HG03280 (cell line): ENCODE data around the gene PC.
"Not testable (repeated sequence)": the region's sequence is repeated elsewhere in the genome, so short reads cannot be mapped to it uniquely, and the experiment has no call there.

Experiments
- ATAC-seq: cut with Tn5 transposase; IDR thresholded peaks from one replicate; pipeline ENCODE4 v1.9.1; 2021; ENCODE audit warnings: mild to moderate bottlenecking, moderate library complexity; ENCODE audit not compliant: unreplicated experiment

Gene PC

DNA sequence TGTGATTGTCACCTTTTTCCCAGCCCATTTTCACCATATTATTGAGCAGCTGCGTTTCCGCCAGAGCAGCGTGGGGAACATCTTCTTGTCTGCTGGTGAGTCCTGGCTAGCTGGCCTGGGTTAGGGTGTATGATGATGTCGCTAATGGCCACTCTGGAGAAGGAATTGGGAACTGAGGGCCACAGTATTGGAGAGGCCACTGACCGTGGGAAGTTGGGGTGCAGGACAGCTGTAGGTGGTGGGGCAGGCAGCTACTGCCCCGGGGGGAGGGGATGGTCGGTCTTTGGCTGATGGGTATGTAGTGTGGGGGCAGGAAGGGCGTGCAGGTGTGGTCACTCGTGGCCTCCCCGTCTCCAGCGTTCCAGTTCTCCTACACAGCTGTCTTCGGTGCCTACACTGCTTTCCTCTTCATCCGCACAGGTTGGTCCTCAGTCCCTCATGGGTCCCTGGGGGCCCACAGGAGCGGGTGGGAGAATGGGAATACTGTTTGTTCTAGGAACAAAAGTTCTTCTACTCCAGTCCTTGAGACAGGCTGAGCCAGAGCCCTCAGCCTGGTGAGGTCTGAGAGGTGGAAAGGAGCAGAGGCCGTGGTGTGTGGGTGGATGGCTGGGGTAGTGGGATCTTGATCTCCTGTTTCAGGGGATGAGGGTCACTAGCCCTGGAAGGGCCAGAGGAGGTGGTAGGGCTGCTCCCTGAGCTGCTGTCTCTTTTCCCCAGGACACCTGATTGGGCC is 112.9 kb downstream of the PC start:
- no peak for ATAC-seq

DNA sequence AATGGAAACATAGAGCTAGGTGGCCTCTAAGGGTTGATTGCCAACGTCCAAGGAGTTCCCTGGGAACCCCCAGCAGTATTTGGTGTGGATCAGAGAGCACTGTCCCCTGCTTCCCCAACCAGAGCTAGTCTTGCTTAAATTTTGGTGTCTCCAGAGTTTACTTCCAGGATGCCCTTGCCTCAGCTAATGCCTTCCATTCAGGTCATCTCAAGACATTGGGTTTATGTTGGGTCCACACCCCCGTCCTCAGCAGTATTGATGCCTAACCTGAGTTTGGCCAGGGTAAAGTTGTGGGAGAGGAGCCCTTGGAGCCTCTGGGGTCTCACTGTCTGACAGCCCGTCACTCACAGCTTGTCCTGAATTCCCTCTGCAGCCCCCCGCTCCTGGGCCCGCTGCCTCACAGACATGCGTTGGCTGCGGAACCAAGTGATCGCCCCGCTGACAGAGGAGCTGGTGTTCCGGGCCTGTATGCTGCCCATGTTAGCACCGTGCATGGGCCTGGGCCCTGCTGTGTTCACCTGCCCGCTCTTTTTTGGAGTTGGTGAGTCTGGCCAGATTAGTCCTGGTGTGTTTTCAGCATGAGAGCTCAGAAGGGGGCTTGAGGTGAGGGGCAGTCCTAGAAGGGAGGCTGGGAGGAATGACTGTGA is 113.6 kb downstream of the PC start:
- no peak for ATAC-seq

DNA sequence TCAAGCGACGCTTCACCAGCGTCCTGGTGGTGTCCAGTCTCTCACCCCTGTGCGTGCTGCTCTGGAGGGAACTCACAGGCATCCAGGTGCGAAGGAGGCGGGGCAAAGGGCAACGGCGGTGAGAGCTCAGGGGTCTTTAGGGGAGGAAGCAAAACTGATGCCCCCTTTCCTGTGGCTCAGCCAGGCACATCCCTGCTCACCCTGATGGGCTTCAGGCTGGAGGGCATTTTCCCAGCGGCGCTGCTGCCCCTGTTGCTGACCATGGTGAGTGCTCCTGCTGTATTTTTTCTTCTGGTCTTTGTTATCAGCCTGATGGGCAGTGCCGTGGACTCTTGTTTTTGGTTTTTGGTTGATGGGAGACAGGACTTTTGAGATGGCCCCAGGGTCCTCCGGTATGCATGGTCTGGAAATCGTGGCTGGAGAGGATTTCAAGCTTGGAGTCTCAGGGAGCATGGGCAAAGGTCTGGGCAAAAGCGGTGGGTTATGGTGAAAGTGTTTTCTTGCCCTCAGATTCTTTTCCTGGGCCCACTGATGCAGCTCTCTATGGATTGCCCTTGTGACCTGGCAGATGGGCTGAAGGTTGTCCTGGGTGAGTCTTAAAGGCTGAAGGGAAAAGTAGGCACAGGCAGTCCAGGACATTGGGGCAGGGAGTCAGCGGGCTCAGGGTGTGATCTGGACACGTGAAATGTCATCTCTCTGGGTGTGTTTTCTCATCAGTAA is 114.2 kb downstream of the PC start:
- ATAC-seq: no peak

- peak; percentile 88 for ATAC-seq
Observed at GRCh38 chr11:66842896-66843775, 115.0 kb downstream of the PC start, which contains the start of gene RCE1. TSS of gene RCE1 (plus strand) at chr11:66843441. CDS start at chr11:66843456, 15 bp downstream.

DNA sequence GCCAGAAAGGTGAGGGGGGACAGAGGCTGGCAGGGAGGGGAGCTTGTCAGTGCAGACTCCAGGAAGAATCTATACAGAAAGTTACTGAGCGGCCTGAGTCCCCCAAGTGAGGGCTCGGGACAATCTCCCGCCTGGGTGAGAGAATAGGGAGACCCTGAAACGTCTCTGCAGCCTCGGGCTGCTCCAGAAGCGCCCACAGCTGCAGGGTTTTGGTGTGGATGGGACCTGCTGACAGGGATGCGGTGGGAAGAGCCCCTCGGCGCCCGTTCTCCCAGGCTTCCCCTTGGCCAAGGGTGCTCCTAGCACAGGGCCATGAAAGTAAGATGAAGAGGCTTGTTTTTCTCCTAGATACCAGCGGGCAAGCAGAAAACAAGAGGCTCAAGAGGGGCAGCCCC is 115.7 kb downstream of the PC start:
- ATAC-seq: no peak

DNA sequence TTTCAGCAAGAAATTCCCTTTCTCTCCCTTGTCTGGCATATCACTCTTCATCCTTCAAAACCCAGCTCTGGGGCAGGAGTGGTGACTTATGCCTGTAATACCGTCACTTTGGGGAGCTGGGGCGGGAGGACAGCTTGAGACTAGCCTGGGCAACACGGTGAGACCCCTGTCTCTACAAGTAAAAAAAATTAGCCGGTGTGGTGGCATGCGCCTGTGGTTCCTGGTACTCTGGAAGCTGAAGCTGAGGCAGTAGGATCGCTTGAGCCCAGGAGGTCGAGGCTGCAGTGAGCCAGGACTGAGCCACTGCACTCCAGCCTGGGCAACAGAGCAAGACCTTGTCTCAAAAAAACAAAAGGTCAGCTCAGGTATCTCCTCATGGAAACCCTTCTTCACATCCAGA is 116.3 kb downstream of the PC start:
- ATAC-seq: no peak

DNA sequence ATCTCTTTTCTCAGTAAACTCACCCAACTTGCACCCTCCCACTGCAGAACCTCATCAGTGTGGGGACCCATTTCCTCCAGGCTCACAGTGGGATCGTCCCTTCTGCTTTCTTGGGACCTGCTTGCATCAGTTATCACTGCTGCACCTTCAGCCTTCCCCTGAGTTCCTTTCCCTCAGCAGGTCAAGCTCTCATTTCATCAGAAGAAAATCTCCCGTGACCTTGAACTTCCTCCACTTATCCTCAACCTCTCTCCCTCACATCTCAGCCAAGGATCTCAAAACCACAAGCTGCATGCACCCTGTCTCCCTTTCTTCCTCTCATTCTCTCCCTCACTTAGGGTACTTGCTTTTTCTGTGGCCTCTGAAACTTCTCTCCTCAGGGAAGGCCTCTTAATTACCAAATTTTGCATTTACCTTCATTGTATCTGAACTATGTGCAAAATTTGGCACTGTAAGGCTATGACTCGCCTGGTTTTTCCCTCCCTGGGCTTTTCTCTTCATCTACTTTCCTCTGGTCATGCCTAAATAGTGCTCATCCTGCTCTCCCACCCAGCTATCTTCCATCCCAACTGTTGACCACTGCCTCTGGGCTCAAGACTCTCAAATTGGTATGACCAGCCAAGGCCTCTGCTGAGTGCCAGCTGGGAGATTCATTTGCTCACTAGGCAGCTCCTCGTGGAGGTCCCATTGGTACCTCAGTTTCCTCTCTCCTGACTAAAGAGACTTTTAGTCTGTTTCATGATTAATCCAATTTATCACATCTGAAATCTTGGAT is 117.7 kb downstream of the PC start:
- ATAC-seq: no peak

DNA sequence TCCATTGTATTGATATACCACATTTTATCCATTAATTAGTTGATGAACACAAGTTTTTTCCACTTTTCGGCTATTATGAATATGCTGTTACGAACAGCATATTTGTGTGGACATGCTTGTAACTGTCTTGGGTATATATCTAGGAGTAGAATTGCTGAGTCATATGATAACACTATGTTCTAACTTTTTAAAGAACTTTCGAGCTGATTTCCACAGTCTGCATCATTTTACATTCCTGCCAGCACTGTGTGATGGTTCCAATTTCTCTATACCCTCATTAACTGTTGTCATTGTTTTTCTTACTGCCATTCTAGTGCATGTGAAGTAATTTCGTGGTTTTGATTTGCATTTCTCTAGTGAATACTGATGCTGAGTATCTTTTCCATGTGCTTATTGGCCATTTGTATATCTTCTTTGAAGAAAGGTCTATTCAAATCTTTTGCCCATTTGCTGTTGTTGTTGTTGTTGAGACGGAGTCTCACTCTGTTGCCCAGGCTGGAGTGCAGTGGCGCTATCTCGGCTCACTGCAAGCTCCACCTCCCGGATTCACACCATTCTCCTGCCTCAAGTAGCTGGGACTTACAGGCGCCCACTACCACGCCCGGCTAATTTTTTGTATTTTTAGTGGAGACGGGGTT is 122.3 kb downstream of the PC start:
- no peak for ATAC-seq

DNA sequence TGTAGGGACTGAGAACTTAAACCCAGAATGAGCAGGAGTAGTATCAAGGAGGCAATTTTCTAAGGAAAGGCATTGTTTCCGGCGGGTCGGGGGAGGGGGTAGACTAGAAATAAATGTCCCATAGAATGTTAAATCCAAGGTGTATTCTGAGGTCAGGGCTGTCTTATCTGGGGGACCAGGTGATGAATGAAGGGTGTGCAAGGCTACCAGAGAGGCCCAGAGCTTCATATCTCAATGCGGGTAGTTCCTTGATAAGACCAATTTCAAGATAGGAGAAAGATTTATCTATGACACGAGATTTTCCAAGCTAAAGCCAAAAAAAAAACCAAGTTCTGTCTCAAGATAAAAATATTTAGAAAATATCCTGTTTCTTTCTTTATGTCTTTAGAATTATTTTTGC is 123.2 kb downstream of the PC start:
- no peak for ATAC-seq

- no peak for ATAC-seq
Observed at GRCh38 chr11:66834539-66834845, 123.7 kb downstream of the PC start.

- not testable (repeated sequence) for ATAC-seq
Observed at GRCh38 chr11:66824573-66824972, 133.6 kb downstream of the PC start.

DNA sequence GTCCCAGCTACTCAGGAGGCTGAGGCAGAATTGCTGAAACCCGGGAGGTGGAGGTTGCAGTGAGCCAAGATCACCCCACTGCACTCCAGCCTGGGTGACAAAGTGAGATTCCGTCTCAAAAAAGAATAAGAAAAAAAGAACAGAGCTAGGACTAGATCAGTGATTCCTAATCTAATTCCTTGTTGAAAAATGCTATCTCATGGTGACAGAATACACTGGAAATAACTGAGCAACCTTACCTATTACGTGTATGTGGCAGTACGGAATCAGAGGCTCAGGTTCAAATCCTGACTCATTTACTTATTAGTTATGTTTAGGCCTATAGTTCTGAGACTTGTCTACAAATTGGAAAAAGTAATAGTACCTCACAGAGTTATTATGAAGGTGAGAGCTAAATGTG is 134.5 kb downstream of the PC start:
- ATAC-seq: no peak

- no peak for ATAC-seq
Observed at GRCh38 chr11:66820901-66821300, 137.3 kb downstream of the PC start.

DNA sequence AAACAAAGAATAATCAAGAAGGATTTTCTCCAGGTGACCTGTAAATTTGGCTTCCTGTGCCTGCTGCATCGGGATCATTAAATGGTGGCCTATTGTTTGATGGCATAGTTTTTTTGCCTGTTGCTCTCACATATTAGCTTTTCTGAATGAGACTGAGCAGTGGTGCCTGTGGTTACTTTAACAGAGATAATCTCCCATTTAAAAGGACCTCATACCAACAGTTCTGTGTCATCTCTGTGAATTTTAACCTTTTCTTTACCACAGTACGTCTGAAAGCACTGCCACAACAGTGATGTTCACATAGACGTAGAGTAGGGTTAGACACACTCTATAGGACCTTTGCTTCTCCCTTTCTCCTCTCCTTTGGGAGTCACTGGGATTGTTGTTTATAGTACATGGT is 137.8 kb downstream of the PC start:
- ATAC-seq: no peak

DNA sequence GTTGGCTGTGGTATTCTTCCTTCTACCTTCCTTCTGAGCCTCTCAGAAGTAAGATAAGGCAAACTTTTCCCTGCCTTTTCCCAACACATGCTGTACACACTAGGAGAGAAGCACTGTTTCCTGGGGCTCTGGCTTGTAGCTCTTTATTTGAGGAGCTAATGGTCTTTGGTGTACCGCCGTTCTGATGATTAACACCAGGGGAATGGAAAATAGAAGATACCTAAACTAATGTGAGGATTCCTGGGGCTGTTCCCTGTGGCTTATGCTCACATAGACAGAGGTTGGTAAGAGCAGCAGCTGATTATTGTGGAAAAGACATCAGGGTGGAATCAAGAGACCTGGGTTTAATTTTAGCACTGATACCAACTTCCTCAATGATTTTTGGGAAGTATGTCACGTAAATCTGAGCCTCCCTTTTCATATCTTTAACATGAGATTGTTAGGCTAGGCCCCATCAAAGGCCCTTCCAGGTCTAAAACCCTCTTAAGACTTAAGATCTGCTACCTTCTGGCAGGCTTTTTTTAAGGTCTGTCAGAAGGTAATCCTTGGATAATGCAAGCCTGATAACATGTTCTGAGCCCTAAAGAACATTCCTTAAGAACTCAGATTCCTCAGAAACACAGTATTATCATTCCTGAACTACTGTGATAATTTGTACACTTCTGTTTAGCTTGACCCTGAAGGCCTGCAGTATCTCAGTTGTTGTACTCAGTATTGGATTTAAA is 139.8 kb downstream of the PC start:
- ATAC-seq: no peak

DNA sequence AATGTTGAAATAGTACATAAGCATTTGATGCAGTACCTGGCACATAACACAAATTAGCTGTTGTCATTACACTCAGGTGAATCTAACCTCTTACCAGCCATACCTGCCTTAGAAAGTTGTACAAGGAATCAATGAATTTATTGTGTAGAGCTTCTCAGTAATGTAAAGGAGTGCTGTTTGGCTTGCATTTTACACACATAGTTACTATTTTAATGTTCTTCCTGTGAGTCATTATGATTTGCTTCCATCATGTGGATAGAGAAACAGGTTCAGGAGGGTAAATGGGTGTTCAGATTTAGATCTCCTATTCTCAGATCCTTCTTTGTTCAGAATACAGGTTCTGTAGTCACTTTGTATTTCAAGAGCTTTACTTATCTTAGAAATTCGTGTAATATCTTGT is 142.5 kb downstream of the PC start:
- ATAC-seq: no peak

GRCh38 chr11:66814678-66815077 is 143.5 kb downstream of the PC start:
- no peak for ATAC-seq

- no peak for ATAC-seq
Observed at GRCh38 chr11:66810576-66811185, 147.5 kb downstream of the PC start.

DNA sequence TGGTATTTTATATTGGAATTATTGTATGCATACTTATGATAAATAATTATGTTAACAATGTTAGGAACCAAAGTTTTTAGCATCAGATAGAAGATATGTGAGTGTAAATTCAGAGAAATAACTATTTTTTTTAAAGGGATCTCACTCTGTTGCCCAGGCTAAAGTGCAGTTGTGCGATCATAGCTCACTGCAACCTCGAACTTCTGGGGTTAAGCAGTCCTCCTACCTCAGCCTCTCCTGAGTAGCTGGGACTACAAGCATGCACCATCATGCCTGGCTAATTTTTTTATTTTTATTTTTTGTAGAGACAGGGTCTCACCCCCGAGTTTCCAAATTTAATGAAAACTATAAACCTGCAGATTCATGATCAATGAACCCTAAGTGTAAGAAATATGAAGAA is 148.6 kb downstream of the PC start:
- no peak for ATAC-seq
